AML-193 (cell line): ENCODE results near the gene CNOT2.
A peak's percentile ranks its signal among the peaks of the same experiment; 100 is the strongest.
"Not testable (repeated sequence)": the region's sequence is repeated elsewhere in the genome, so short reads cannot be mapped to it uniquely, and the experiment has no call there.

Source experiments
- DNase-seq, 2 experiments: peaks; one replicate each; lab custom pipeline; 2025; lab: John Stamatoyannopoulos, UW

Gene CNOT2

DNA sequence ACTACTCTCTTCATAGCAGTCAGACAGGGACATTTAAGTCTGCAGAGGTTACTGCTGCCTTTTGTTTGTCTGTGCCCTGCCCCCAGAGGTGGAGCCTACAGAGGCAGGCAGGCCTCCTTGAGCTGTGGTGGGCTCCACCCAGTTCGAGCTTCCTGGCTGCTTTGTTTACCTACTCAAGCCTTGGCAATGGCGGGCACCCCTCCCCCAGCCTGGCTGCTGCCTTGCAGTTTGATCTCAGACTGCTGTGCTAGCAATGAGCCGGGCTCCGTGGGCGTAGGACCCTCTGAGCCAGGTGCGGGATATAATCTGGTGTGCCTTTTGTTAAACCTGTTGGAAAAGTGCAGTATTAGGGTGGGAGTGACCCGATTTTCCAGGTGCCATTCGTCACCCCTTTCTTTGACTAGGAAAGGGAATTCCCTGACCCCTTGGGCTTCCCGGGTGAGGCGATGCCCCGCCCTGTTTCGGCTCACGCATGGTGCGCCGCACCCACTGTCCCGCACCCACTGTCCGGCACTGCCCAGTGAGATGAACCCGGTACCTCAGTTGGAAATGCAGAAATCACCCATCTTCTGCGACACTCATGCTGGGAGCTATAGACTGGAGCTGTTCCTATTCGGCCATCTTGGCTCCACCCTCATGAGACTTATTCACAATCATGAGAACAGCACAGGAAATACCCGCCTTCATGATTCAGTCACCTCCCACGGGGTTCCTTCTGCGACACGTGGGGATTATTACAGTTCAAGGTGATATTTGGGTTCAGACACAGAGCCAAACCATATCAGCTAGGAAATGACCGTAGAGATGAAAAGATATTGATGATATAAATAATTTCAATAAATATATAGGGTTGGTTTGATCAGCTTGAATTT, 61.7 kb downstream of the CNOT2 start:
- not testable (repeated sequence) for DNase-seq

DNA sequence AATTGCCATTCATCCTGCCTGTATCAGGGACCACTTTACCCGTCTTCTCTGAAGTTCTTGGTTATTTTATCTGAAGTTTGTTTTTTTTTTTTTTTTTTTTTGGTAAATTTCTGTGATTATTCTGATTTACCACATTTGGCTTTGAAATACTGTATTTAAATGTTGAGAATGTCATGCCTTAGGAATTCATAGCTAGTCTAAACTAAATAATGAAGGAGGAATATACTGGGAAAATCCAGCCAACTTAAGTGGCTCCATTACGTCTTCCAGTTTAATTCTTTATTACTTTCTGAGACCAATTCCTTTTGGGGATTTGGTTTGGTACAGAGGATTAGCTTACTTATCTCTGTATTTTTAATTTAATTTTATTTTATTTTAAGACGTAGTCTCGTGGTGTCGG, 62.6 kb downstream of the CNOT2 start:
- DNase-seq, result no peak

DNA sequence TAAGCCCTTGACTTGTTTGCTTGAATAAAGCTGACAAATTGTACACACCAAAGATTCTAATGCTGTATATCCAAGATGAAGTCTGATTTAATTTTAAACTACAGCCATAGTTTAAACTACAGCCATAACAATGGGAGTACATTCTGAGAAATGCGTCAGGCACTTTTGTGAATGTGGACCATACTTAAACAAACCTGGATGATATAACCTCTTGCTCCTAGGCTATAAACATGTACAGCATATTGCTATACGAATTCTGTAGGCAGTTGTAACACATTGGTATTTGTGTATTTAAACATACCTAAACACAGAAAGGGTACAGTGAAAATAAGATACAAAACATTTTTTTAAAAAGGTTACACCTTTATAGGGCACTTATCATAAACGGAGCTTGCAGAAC, 63.4 kb downstream of the CNOT2 start:
- DNase-seq, result no peak

DNA sequence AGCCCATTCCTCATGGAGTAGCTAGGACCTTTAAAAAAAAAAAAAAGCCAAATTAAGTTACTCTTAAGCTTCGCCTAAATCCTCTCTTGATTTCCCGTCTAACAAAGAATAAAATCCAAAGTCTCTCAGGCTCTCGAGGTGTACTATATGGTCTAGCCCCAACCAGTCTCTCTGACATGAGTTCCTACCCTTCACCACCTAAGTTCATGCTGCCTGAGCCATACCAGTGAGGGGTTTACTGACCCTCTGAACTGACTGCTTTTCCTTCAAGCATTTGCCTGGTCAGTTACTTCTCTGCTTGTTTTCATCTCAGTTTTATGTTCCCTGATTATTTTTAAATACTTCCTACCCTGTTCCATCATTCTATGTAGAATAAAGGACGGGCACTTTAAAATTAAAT, 64.6 kb downstream of the CNOT2 start:
- DNase-seq, result no peak

DNA sequence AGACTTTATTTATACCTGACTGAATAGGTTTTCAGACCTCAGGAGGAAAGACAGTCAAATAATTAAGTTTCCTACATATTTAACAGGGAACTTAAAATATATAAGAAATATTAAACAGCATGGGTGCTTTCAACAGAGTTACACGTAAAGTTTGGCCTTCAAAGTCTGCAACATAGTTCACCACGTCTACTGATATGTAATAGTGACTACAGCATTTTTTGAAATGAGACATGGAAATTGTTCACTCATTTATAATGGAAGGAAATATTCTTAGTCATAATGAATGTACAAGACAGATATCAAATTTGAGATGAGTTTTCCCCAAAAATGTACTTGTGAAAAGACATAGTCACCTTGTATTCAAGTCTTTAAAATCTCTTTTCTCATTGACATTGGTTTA, 66.1 kb downstream of the CNOT2 start:
- DNase-seq, result no peak

DNA sequence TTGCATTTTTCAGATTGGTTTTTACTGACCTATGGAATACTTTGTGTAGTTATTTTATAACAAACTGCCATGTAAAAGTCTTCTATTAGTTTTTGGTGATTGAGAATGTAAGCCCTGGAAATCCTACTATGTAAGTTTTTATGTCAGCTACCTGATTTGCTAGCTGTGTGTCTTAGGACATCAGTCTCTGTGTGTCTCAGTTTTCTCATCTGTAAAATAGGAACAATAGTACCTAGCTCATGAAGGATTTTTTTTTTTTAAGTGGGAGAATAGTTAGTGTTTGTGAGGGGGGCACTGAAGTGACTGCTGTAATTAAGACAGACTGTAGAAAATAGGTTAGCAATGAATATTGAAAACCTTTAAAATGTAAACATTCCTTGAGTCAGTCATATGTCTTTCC, 70.9 kb downstream of the CNOT2 start:
- no peak for DNase-seq

DNA sequence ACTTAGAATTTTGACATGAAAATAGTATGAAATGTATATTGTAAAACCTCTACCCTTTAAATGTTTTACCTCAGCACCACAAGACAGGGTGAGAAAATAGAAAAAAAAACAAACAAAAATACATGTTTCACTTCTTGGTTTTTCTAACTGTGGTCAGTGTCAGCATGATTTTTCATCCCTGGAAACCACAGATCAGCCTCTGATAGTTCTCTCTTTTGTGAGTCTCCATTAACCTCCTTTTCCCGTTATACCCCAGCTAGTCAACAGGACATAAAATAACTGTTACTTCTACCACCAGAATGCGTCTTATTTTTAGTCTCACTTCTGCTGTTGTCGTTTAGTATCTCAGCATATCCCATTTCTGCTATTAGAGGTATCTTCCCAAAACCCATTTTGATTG, 74.5 kb downstream of the CNOT2 start:
- no peak for DNase-seq

DNA sequence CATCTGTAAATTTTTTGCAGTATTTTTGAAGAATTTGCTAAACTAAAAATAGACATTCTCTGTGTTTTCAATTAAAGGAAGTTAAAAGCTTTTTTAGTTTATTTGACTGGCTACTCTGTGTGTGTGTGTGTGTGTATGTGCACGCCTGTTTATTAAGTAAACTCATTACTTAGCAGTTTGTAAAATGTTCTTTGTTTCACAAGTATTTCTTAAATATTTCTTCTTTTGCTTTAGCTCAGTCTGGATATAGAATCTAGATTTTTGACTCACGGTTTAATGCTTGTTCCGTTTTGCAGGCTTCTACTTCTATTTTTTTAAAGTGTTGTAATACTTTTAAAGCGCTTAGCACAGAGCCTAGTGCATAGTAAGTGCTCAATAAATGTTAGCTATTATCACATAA, 76.4 kb downstream of the CNOT2 start:
- no peak for DNase-seq

DNA sequence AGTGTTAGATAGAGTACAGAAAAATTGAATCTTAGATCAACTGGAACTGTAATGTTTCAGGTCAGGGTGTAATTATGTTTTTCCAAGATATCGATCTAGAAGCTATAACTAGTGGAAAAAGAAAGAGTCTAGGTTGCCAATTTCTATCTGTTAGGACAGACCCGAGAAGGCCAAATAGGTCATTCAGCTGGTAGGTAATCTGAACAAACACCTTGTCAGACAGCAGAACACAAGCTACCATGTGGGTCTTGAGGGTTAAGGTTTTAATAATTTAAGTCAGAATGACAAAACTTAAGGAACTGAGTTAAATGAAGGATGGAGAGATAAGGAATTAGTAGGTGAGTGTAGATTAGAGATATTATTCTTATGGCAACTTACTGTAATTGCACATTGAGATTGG, 78.0 kb downstream of the CNOT2 start:
- DNase-seq, result no peak

DNA sequence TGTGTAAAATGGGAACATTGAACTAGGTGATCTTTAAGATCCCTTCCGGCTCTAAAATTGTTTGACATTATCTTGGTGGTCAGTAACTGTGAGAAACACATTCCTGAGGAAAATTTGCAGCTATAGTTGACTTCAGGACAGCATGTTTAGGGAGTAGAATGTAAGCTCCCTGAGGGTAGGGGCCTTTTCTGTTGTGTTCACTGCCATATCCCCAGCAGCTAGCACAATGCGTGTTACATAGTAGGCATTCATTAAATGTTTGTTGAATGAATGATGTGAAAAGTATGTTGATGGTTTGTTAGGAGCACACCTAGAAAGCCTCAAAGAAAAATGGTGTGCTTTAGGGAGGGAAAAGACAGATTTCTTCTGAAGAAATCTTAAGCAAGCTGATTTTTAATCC, 84.3 kb downstream of the CNOT2 start:
- no peak for DNase-seq

DNA sequence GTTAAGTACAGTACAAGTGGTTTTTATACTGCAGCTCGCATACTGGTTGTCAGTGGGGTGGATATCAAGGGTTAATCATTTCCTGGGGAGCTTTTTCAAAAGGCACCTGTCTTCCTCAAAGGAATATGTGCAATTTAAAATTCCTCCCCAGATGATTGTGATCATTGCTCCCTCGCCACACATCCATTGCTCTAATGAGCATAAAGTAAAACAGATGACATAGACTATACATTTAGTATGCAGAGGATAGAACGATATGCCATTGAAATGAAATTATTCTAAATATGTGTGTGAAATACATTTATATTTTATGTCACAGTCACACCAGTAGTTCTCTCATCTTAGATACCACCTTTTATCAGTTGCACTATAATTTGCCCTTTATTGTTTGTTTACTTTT, 86.5 kb downstream of the CNOT2 start:
- DNase-seq, result no peak

DNA sequence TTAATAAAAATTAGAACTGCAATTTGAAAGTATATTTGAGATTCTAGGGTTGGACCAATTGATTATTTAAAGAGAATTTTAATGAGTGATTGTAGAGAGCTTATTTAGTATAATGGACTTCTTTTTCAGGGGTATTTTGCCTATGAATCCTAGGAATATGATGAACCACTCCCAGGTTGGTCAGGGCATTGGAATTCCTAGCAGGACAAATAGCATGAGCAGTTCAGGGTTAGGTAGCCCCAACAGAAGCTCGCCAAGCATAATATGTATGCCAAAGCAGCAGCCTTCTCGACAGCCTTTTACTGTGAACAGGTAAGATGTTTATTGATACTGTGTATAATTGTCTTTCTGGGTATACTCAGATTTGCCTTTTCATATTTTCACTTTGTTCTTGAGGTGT, 86.9 kb downstream of the CNOT2 start:
- DNase-seq, result no peak

DNA sequence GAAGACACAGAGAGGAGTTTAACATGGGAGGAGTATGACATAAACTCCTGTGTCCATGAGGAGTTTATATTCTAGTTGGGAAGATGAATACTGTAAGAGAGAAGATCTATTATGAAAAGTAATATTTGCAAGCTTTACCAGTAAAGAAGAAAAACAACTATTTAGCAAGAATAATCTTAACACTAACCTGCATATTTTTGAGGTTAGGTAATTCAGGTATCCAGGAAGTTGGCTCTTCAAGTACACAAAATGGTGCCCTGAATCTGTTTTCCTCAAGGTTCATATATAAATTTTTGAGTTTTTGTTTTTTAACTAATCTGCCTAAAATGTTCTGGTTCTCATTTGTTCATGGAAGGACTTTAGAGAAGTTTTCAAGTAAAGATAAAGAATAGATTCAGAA, 89.0 kb downstream of the CNOT2 start:
- DNase-seq, result no peak

DNA sequence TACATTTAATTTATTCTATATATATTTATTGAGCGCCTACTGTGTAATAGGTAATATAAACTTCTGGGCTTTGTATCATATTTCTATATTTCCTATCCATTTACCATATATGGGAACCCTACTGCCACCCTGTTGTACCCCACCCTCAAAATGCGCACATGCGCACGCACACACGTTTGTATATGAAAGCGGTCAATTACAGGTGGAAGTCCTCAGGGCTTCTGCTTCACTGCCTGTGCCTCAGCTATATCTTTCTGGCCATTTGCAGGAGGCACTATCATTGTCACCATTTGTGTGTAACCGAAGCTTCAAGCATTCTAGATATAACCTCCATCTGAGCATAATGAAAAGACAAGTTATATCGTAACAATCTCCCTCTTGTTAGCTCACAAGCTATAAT, 91.5 kb downstream of the CNOT2 start:
- DNase-seq, result no peak

DNA sequence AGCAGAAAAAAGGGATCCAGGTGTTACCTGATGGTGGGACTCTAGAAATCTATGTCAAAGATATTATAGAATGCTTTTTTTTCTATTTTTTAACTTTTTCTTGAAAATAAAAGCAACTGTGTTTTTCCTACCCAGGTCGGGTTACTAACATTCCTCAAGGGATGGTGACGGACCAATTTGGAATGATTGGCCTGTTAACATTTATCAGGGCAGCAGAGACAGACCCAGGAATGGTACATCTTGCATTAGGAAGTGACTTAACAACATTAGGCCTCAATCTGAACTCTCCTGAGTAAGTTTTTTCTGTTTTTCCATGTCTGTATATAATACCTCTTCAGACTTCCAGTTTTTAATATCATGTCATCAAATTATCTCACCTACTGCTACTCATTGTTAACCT, 95.3 kb downstream of the CNOT2 start:
- DNase-seq, result no peak

DNA sequence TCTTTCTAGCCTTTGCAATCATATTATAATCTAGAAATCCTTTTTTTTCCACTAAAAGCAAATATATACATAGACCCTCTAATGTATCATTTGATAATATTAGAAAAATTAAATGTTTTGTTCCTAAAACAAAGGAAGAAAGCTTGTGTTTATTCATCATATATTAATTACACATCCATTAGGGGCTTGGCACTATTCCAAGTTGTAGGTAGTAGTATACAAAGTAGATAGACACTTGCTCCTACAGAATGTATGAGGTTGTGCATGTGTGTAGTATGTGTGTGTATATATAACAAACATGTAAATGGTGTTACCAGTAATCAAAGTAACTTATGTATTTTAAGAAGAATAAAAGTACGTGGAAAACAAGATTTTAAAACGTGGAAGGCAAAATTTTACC, 107.8 kb downstream of the CNOT2 start:
- DNase-seq, result no peak

DNA sequence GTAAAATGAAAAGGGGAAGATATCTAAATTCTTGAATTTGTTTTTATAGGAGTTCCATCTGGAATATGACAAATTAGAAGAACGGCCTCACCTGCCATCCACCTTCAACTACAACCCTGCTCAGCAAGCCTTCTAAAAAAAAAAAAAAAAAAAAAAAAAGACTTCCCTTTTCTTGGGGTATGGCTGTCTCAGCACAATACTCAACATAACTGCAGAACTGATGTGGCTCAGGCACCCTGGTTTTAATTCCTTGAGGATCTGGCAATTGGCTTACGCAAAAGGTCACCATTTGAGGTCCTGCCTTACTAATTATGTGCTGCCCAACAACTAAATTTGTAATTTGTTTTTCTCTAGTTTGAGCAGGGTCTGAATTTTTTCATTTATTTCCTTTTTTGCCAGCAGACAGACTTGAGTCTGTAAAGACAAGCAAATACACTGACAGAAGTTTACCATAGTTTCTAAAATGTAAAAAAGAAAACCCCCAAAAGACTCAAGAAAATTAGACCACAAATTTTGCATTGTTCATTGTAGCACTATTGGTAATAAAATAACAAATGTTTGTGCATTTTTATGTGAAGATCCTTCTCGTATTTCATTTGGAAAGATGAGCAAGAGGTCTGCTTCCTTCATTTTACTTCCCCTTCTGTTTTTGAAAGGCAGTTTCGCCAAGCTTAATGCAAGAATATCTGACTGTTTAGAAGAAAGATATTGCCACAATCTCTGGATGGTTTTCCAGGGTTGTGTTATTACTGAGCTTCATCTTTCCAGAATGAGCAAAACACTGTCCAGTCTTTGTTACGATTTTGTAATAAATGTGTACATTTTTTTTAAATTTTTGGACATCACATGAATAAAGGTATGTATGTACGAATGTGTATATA, 110.8 kb downstream of the CNOT2 start:
- no peak for DNase-seq

DNA sequence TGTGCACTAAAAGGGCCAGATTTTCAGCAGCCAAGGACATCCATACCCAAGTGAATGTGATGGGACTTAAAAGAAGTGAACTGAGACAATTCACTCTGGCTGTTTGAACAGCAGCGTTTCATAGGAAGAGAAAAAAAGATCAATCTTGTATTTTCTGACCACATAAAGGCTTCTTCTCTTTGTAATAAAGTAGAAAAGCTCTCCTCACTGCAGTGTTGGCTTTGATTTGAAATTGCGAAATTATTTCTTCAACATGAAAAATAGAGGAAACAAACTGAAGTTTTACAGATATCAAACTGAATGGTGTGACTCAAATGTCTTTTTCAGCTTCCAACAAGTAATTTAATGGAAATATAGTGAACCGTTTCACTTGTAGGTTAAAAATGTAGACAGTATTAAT, 111.6 kb downstream of the CNOT2 start:
- DNase-seq, result peak in 1 of 2 experiments; percentile 15

DNA sequence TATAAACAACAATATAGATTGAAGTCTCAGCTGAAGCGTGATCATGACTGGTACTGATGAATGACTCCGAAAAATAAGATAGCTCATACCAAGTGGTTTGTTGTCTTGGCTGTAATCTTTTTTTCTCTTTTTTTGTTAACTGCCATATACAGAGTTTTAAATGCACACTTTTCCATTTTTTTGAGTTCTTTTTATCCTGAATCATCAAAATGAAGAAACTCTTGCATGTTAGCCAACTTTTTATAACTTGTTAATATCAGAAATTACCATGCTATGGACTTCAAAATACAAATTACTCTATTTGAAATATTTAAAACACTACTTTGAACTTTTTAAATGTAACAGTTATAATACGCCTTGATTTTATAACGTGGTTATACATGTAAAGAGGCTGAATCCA, 112.7 kb downstream of the CNOT2 start:
- no peak for DNase-seq

DNA sequence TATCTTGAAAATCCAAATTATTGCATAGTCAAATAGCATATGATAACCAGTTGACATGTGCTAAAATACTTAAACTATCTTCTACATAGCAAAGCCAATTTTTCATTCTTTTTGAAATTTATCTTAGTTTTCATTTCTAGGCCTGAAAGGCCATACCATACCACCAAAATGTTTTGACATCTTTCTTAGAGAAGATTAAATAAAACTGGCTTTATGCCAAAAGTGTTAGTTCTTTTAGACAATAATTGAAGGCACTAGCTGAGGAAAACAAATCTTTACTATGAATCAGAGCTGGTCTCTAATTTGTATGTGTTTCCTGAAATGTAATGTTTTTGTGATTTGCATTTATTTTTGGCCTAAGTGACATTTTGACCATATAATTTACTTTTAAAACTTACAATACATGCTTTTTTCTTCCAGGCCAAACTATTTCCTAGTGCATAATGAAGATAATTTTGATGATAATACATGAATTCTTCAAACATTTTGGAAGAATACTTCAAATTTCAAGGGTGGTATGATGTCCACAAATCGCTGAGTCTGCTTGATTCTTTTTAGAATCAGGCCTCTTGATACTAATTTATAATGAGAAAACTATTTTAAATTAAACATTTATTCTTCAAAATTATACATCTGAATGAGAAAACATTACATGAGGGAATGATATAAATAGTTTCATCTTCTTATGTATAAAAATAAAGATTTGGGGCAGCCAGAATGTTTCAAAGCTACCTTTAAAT, 116.4 kb downstream of the CNOT2 start:
- no peak for DNase-seq

DNA sequence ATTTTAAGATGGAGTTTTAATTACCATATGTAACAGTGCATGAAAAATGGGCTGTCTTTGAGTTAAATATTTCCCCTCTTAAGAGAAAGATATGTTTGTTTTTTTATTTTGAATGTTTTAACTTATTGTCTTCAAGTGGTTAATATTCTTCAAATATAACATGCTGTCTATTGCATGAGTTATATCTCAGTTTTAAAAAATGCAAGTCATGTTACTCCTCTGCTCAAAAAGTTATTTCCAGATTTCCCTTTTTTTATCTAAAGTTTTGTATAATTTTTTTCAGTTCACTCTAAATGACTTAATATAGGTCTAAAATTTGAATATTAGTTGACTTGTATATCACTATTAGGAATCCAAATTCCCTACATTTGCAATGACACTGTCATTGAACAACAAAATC, 117.0 kb downstream of the CNOT2 start:
- no peak for DNase-seq

DNA sequence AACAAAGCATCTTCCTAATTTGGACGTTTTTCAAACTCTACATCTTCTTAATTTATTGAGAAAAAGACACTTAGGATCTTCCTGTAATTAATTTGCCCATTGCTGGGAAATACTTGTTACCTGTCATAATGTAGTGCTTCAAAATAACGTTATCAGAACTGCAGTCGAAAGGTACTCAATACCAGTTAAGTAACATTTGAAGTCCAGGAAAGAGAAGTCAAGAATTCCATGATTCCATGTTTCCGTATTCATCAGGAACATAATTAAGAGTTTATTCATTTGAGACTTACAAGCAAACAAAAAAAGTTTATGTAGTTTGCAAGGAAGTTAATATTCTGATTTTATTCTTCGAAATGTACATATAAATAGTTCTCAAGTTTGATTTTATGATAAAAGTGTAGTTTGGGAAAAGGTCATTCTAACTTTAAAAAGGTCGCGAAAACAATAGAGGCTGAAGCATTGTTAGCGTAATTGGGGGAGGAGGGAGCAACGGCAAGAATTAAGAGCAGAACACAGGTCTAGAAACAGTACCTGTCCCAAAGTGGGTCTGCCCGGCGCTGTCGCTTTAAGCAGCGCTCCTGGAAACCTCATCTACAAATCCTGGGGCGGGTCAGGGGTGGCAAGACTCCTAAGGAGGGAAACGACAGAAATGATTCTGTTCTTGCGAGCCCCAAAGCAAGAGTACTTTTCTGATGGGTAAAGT, 121.6 kb downstream of the CNOT2 start:
- no peak for DNase-seq
